Keratinocyte (primary cell): ENCODE data around the gene PTPN12. TPM values are rescaled to one million over a fixed set of nuclear protein-coding genes. Genes with fewer than 3 reads are reported as not detected.

Source experiments
- DNase-seq: peaks from one replicate; pipeline ENCODE4 v3.0.0-alpha.2; 2011; ENCODE audit warnings: low read depth, missing footprints, low spot score
- FAIRE-seq: peaks from 2 replicates; lab custom pipeline; 2011; peaks lifted over from hg19 to GRCh38; lab: Jason Lieb, UNC
- H2AFZ ChIP-seq: 2 replicates; pipeline ENCODE4 v1.6.0; 2012; ENCODE audit warnings: low read length, control low read depth, inconsistent platforms; ENCODE audit not compliant: control insufficient read depth
- H3K27ac ChIP-seq: 2 replicates; pipeline ENCODE4 v1.5.1; 2011; ENCODE audit warnings: low read length; ENCODE audit not compliant: control insufficient read depth, insufficient read depth
- H3K27me3 ChIP-seq: 3 replicates; pipeline ENCODE4 v1.6.0; 2011; ENCODE audit warnings: low read length; ENCODE audit not compliant: control insufficient read depth, insufficient read depth; ENCODE audit errors: extremely low read depth
- H3K36me3 ChIP-seq, 2 experiments: 2 replicates in 1 of 2; 3 replicates in 1 of 2; pipeline ENCODE4 v1.5.1; 2011; ENCODE audit warnings: low read length in 2 of 2, mild to moderate bottlenecking in 1 of 2; ENCODE audit not compliant: control insufficient read depth in 2 of 2, insufficient read depth in 2 of 2; ENCODE audit errors: extremely low read depth in 1 of 2
- H3K4me1 ChIP-seq: 3 replicates; pipeline ENCODE4 v1.5.1; 2011; ENCODE audit warnings: low read length; ENCODE audit not compliant: control insufficient read depth, insufficient read depth; ENCODE audit errors: extremely low read depth
- H3K4me2 ChIP-seq: 3 replicates; pipeline ENCODE4 v1.6.0; 2011; ENCODE audit warnings: low read depth, low read length; ENCODE audit not compliant: control insufficient read depth, insufficient read depth; ENCODE audit errors: extremely low read depth
- H3K4me3 ChIP-seq, 3 experiments: fragments of 200-600 bp in 1 of 3; sonication (generic) in 1 of 3; 2 replicates in 2 of 3; 3 replicates in 1 of 3; pipeline ENCODE4 v1.5.1; 2011 to 2016; ENCODE audit warnings: low read length in 3 of 3, mild to moderate bottlenecking in 3 of 3, control low read depth in 2 of 3, inconsistent platforms in 1 of 3, low read depth in 1 of 3, mixed read lengths in 1 of 3, mixed run types in 1 of 3, moderate library complexity in 1 of 3; ENCODE audit not compliant: control insufficient read depth in 2 of 3, insufficient read depth in 2 of 3; ENCODE audit errors: extremely low read depth in 1 of 3
- H3K79me2 ChIP-seq: 2 replicates; pipeline ENCODE4 v1.6.0; 2012; ENCODE audit warnings: low read length; ENCODE audit not compliant: control insufficient read depth, insufficient read depth
- H3K9ac ChIP-seq: 3 replicates; pipeline ENCODE4 v1.6.0; 2011; ENCODE audit warnings: low read length; ENCODE audit not compliant: control insufficient read depth, insufficient read depth; ENCODE audit errors: extremely low read depth
- H3K9me1 ChIP-seq: 3 replicates; pipeline ENCODE4 v1.6.0; 2011; ENCODE audit warnings: low read length; ENCODE audit not compliant: control insufficient read depth, insufficient read depth; ENCODE audit errors: extremely low read depth
- H3K9me3 ChIP-seq: 2 replicates; pipeline ENCODE4 v1.5.1; 2012; ENCODE audit warnings: low read depth, low read length; ENCODE audit not compliant: control insufficient read depth
- H4K20me1 ChIP-seq: 3 replicates; pipeline ENCODE4 v1.6.0; 2011; ENCODE audit warnings: low read length; ENCODE audit not compliant: control insufficient read depth, insufficient read depth; ENCODE audit errors: extremely low read depth
- EZH2 ChIP-seq: IDR thresholded peaks from one replicate; pipeline ENCODE4 v1.6.1; 2012; ENCODE audit warnings: inconsistent platforms, mild to moderate bottlenecking, low read length, moderate library complexity
- dilution Hi-C: fragments of 300-500 bp; cut with MboI; formaldehyde crosslinking; loops from one replicate; pipeline ENCODE4 v1.7.0; 2020; ENCODE audit warnings: low sequenced_read_pairs; ENCODE audit not compliant: extremely low pct_ligation_motif_present
- polyA plus RNA-seq, 5 experiments: library from polyadenylated mRNA; depleted of rRNA in 3 of 5; stranded (reverse) in 3 of 5; stranded (forward) in 1 of 5; unstranded in 1 of 5; fragments of >200 nt; gene quantifications; 1 replicate in 1 of 5; 2 replicates in 3 of 5; 3 replicates in 1 of 5; pipeline versions ENCODE4 v1.2.1 to v1.2.3, GENCODE V29; 2011 to 2012; ENCODE audit warnings: missing spikeins in 2 of 5, low read depth in 1 of 5, low replicate concordance in 1 of 5
- TF ChIP-seq, protein P1 (sequence below), 3 experiments: IDR thresholded peaks in 1 of 3; conservative IDR thresholded peaks in 1 of 3; optimal IDR thresholded peaks in 1 of 3; 2 replicates in 2 of 3; 3 replicates in 1 of 3; pipeline versions ENCODE3 to v1.5.1; 2011; ENCODE audit warnings: low read length in 3 of 3, mild to moderate bottlenecking in 3 of 3, moderate library complexity in 2 of 3, control low read depth in 1 of 3, inconsistent platforms in 1 of 3; ENCODE audit not compliant: insufficient read depth in 2 of 3; ENCODE audit errors: extremely low read depth in 1 of 3

PTPN12 gene
- polyA plus RNA-seq, 1 donor (not counting 4 experiments of a cell fraction or from before 2014, with no cell fraction given), result 61.1 TPM

DNA sequence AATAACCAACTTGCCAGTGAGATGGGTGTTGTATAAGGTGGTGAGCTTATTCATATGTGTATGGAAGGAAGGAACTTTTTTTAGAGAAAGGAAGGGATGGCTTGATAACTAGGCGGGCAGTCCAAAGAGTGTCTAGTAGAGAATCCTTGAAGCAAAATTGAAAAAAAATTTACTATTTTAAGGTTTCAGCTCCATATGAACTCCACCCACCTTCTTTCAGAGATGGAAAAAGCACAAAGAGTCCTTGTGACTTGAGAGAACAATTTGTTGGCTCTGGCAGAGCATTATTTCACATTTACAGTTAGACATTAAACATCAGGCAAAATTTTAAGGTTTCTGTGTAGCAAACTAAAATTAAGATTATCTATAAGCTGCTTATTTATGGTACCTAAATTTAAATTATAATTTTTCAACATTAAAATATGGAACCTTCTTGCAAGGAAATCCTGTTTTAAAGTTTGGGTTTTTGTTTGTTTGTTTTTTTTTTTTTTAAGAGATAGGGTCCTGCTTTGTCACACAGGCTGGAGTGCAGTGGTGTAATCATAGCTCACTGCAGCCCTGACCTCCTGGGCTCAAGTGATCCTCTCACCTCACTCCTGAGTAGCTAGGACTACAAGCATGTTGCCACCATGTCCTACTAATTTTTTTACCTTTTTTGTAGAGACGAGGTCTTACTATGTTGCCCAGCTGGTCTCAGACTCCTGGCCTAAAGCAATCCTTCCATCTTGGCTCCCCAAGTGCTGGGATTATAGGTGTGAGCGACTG is 12.2 kb downstream of the PTPN12 start:
- no peak overlapping the region for H2AFZ ChIP-seq
- H3K36me3 ChIP-seq, result peaks cover 3 to 11% of the 10 kb centered on the region in 2 experiments
- H3K4me2 ChIP-seq, result no peak overlapping the region
- no peaks in the 10 kb centered on the region for H3K9me3 ChIP-seq
- dilution Hi-C loops, result no loop called here
- FAIRE-seq, result no peak
- no peaks in the 10 kb centered on the region for H3K27me3 ChIP-seq
- DNase-seq, result no peak
- peaks cover 6% of the 10 kb centered on the region for H3K4me1 ChIP-seq
- H3K9me1 ChIP-seq, result peaks cover 5% of the 10 kb centered on the region
- peaks cover 100% of the 10 kb centered on the region for H3K79me2 ChIP-seq
- no peak overlapping the region for H3K27ac ChIP-seq
- H3K4me3 ChIP-seq, result no peak overlapping the region
- H3K9ac ChIP-seq, result no peak overlapping the region
- no peak for TF ChIP-seq EZH2
- TF ChIP-seq, protein P1, sequence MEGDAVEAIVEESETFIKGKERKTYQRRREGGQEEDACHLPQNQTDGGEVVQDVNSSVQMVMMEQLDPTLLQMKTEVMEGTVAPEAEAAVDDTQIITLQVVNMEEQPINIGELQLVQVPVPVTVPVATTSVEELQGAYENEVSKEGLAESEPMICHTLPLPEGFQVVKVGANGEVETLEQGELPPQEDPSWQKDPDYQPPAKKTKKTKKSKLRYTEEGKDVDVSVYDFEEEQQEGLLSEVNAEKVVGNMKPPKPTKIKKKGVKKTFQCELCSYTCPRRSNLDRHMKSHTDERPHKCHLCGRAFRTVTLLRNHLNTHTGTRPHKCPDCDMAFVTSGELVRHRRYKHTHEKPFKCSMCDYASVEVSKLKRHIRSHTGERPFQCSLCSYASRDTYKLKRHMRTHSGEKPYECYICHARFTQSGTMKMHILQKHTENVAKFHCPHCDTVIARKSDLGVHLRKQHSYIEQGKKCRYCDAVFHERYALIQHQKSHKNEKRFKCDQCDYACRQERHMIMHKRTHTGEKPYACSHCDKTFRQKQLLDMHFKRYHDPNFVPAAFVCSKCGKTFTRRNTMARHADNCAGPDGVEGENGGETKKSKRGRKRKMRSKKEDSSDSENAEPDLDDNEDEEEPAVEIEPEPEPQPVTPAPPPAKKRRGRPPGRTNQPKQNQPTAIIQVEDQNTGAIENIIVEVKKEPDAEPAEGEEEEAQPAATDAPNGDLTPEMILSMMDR (optimal IDR thresholded peaks at IDR 0.05 in 1 of 3, IDR thresholded peaks at IDR 0.05 in 1 of 3, conservative IDR thresholded peaks at IDR 0.05 in 1 of 3; ENCODE audit: extremely low read depth in 1 of 3, insufficient read depth in 2 of 3, low read length in 3 of 3), result no peak
- peaks cover 29% of the 10 kb centered on the region for H4K20me1 ChIP-seq

DNA sequence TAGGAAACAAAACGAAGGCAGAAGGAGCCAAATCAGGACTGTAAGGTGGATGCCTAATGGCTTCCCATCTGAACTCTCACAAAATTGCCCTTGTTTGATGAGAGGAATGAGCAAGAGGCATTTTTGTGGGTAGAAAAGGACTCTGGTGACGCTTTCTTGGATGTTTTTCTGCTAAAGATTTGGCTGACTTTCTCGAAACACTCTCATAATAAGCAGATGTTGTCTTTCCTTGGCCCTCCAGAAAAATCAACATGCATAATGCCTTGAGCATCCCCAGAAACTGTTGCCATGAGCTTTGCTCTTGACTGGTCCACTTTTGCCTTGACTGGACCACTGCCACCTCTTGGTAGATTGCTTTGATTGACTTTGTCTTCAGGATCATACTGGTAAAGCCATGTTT is 13.5 kb downstream of the PTPN12 start:
- dilution Hi-C loops, result no loop called here
- no peak for DNase-seq
- Histone ChIP-seq H4K20me1 (peaks cover 30% of the 10 kb centered on the region), H3K9ac (no peak overlapping the region), H3K36me3 (peaks cover 4 to 17% of the 10 kb centered on the region in 2 experiments), H3K27me3 (no peaks in the 10 kb centered on the region), H3K79me2 (peaks cover 100% of the 10 kb centered on the region), H3K27ac (no peak overlapping the region), H3K4me1 (peaks cover 6% of the 10 kb centered on the region), H3K4me2 (no peak overlapping the region), H3K4me3 (no peak overlapping the region), H2AFZ (no peak overlapping the region), H3K9me3 (no peaks in the 10 kb centered on the region), H3K9me1 (peaks cover 5% of the 10 kb centered on the region)
- FAIRE-seq, result no peak
- no peak for TF ChIP-seq EZH2
- TF ChIP-seq, protein P1 (optimal IDR thresholded peaks at IDR 0.05 in 1 of 3, IDR thresholded peaks at IDR 0.05 in 1 of 3, conservative IDR thresholded peaks at IDR 0.05 in 1 of 3; ENCODE audit: extremely low read depth in 1 of 3, insufficient read depth in 2 of 3, low read length in 3 of 3), result no peak
